Measurements from ENCODE around the gene PIAS1.
"Not testable (repeated sequence)": the region's sequence is repeated elsewhere in the genome, so short reads cannot be mapped to it uniquely, and the experiment has no call there.

PIAS1 gene

GRCh38 chr15:68183616-68184315 is 129.7 kb downstream of the PIAS1 start:
- DNase-seq (ENCODE audit: low read depth): no peak

DNA sequence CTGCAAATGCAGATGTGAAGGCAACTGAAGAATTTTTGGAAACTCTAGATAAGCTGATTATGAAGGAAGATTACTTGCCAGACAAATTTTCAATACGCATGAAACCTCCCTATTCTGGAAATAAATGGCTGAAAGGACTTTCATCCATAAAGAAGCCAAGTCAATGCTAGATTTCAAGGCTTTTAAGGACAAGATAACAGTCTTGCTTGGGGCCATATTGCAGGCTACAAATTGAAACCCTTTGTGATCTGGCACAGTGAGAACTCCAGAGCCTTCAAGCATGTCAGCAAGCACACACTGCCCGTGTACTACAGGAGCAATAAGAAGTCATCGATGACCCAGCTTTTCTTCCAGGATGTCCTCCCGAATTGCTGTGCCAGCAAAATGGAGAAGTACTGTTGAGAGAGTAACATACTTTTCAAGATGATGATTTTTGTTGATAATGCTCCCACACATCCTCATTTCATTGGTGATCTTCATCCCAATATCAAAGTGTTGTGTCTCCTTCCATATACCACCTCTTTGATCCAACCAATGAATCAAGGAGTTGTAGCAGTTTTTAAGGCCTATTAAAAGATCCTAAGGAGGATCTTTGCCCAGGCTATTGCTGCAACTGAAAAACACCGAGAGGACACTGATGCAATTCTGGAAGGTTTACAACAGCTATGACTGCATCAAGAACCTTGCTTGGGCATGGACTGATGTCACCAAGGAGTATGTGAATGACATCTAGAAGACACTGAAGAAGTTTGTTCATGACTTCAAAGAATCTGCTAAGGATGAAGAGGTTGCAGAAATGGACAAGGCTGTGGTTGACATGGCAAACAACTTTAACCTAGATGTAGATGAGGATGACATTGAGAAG is 130.7 kb downstream of the PIAS1 start:
- no peak for DNase-seq (ENCODE audit: low read depth)

GRCh38 chr15:68186671-68187397 is 132.7 kb downstream of the PIAS1 start:
- DNase-seq (ENCODE audit: low read depth): no peak

- no peak for DNase-seq (ENCODE audit: low read depth)
These were observed 133.4 kb downstream of the PIAS1 start for GRCh38 chr15:68187559-68187958.

GRCh38 chr15:68188647-68189046 is 134.5 kb downstream of the PIAS1 start:
- no peak for DNase-seq (ENCODE audit: low read depth)

- DNase-seq (ENCODE audit: low read depth): no peak
These were observed 135.9 kb downstream of the PIAS1 start for GRCh38 chr15:68190048-68190447.

- no peak for DNase-seq (ENCODE audit: low read depth)
These were observed 137.4 kb downstream of the PIAS1 start for GRCh38 chr15:68191555-68191954.

DNA sequence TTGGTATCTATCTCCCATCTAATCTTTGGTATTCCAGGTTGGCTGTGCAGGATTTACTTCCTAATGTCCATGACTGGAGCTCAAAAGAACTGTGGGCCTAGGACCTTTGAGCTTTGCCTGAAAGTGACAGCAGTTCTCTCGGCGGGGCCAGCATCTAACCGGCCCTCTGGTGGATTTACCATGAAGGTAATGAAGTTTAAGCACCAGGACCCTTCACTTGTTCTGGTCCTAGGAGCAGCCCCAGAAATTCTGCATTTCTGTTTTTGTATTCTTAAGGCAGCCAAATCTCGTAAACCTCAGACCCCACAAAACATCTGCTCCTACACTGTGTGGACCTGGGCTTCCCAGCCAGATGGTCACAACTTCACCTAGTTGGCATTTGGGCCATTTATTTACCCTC is 138.0 kb downstream of the PIAS1 start:
- DNase-seq (ENCODE audit: low read depth): no peak

- no peak for DNase-seq (ENCODE audit: low read depth)
These were observed 138.8 kb downstream of the PIAS1 start for GRCh38 chr15:68192804-68193486.

DNA sequence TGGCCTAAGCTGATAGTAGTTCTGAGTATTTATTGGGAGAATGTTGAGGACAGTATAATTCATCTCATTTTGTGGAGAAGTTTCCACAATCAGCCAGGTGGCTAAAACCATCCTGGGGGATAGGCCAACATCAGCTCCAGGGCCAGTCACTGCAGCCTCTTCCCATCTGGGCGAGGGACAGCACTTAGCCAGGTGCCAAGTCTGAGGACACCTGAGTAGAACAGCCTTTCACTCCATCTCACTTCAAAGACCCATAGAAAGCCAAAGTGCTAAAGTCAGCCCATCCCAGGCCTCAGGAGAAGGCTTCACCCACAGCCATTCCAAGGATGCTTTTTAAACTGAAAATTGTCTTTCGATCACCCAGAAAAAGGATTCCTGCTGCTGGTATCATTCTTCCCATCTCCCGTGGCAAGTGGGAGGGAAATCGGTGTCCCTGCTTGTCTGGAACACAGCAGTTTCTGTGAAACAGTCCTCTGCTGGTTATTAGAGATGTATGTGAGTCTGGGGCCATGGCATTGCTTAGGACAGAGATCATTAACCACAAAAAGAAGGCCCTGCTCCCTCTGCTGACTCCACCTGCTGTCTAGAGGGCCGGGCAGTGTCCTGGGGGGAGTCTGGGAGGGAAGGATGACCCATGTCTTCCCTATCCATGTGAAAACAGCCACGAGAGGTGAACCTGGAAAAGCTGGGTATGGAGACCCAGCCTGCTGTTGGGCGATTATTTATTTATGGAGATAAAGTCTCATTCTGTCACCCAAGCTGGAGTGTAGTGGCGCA is 141.4 kb downstream of the PIAS1 start:
- no peak for DNase-seq (ENCODE audit: low read depth)

- no peak for DNase-seq (ENCODE audit: low read depth)
These were observed 142.5 kb downstream of the PIAS1 start for GRCh38 chr15:68196445-68197169.

DNA sequence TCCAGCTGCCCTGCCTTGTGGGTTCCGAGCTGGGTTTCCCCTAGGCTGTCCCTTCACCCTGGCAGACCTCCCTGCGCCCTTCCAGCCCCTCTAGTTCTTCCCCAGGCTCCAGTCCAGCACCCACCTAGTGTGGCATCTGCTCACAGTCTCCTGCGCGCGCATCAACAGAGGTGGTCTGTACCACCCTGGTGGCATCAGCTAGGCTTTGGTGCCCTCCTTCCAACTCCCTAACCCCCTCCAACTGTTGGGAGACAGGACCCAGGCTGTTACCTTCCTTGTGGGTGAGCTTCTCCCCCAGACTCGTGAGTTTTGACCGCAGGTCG is 143.0 kb downstream of the PIAS1 start:
- no peak for DNase-seq (ENCODE audit: low read depth)

DNA sequence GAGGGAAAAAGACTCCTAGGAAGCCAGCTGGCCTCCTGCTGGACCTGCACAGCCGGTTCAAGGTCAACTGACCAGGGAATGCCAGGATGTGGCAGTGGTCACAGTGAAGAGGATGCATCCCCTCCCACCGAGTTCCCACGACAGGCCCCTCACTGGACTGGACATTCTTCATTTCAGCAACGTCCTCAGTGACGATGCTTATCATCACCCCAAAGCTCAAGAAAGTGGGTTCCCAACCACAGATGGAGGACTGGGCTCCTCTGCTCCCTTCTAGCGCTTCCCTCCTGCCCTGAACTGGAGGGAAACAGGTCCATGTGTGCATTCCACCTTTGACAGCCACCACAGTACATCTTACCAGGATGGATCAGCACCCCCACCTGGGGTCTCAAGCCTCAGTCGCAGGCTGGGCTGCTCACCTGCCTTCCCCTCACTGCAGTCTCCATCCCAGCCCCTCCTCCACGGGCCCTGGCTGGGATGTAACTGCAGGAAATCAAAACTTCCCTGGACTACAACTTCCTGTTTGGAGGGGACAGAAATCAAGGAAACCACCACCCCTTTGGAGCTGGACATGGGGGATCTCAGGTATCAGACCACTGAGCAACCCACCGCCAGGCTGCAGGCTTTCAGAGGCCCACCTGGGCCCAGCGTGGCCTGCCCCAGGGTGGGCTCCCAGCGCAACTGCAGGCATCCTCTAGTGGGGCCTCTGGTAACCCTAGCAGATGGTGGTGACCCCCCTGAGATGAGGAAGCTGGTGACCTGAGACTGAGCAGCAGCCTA is 143.7 kb downstream of the PIAS1 start:
- DNase-seq (ENCODE audit: low read depth): no peak

- DNase-seq (ENCODE audit: low read depth): no peak
These were observed 145.2 kb downstream of the PIAS1 start for GRCh38 chr15:68199340-68199739.

DNA sequence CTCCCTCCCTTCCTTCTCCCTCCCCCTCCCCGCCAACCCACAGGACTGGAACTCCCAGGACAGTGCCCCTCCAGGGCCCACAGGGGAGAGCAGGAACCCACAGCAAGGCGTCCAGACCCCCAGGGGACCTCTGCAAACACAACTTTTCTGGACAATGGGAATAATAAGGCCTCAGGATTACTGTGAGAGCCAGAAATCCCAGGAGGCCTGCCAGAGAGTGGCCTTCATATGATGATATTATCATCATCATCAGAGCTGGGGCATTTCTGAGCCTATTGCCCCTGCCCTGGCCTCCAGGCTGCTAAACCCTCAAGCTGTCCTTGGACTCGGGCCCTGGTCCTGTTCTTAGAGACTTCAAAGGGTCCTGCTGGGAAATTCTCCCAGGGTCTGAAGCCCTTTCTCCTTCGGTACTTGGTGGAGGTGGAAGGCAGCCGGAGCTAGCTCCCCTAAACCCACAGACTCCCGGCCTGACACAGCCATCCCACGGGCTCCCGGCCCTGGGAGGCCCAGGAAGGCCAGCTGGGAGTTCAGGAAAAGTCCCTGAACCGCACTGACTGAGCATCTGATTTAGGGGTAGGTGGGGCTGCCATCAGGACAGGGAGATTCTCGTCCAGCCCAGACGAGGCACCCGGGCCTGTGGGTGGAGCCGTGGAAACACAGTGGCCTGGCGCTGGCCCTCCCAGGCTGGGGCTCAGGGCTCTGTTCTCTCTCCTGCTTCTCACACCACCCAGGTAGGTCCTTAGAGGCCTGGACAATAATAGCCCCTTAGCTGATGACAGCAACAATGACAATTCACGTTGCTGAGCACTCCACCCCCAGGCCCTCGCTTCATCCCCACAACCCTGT is 146.1 kb downstream of the PIAS1 start:
- no peak for DNase-seq (ENCODE audit: low read depth)

DNA sequence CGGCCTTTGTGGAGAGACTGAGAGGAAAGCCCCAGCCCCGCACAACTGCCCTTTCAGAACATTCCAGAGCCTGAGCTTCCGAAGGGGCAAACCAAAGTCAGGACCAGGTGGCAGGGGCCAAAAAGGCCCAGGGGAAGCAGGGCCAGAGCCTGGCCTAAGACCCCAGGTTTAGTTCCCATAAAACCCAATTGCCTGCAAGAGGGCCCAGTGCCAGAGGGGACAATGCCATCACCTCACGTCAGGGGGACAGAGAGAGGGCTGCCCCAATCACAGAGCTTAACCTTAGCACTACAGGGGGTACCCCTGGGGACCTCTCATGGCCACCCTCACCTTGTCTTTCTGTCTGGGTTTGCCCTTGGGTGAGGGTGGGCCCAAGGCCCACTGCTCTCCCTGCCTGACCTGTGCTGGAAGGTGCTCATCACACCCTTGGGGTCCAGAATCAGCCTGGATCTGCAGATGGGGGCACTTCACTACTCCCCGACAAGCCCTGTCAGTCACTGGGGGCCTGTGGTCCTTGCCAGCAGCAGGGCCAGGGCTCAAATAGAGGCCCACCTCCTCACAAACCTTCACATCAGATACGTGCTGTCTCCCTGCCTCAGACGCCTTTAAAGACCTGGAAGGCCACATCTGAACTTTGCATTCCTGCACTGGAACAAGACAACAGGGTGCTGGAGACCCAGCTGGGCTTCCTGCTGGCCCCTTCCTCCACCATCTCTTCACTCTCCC is 147.2 kb downstream of the PIAS1 start:
- DNase-seq (ENCODE audit: low read depth): no peak

GRCh38 chr15:68201879-68202261 is 147.8 kb downstream of the PIAS1 start:
- no peak for DNase-seq (ENCODE audit: low read depth)

- DNase-seq (ENCODE audit: low read depth): not testable (repeated sequence)
These were observed 148.9 kb downstream of the PIAS1 start for GRCh38 chr15:68202994-68203393.
